ENCODE results near the gene MED4.

DNA sequence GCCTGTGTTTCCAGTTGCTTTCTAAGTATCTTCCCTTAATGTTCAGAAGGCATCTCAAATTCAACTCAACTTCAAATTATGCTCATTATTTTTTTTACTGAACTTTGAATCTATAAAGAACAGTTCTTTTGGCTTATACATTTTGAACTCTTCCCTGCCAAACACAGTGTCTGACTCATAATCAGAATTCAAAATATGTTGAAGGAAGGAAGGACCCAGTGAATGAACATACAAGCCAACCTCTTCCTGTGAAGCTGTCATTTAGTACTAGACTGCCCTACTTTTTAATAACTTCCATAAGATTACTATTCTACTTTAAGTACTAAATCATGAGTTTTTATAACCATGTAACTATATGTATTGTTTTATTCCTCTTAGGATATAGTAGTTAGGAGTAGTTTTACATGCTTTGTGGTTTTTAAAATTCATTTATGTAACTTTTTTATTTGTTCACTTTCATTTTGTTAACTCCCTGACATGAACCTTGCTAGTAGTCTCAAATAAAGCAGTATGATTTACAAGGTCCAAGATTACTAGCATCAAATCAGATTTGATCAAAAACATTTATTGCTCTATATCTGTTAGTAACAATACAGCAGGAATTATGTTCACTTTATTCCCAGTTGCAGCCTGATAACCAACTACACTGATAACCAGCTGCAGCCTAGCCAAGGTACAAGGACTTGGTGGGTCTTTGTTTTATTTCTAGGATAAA, 51.0 kb downstream of the MED4 start:
- no peak for TF ChIP-seq POLR2A (IDR thresholded peaks at IDR 0.05)
- no peak for TF ChIP-seq CTCF (IDR thresholded peaks at IDR 0.05)

Data from thyroid gland (tissue), 4 donors.